ENCODE data around the gene ELAVL2. TPM values are rescaled to one million over a fixed set of nuclear protein-coding genes. Genes with fewer than 3 reads are reported as not detected.

Gene ELAVL2
- total RNA-seq, 2 donors from 2014 or later, result not detected

DNA sequence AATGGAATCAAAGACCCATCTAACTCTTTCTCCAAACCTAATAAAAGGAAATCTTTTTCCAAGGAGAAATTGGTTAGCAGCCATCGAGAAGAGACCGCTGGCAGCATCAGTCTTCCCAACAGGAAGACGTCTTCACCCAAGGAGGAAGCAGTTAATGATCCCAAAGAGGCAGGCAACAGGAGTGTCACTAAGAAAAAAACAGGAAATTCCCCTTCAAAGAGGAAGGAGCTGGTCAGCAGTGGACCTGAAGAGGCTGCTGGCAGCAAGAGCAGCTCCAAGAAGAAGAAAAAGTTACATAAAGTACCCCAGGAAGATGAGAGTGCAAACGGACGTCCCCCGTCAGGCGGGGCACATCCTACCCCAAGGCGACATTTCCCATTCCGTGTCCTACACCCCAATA lies 143.7 kb downstream of the ELAVL2 start:
- H3K4me3 Mint-ChIP-seq, result no peak overlapping the region
- DNase-seq, result no peak
- no peak overlapping the region for H3K27ac Mint-ChIP-seq
- H3K36me3 Mint-ChIP-seq (ENCODE audit: insufficient read depth in 2 of 2), result no peaks in the 10 kb centered on the region
- H3K27me3 Mint-ChIP-seq (ENCODE audit: low read depth), result no peaks in the 10 kb centered on the region
- H3K9me3 Mint-ChIP-seq, result peaks cover 0 to 8% of the 10 kb centered on the region in 2 donors
- H3K4me1 Mint-ChIP-seq (ENCODE audit: low read depth), result no peaks in the 10 kb centered on the region
- no peak for ATAC-seq (replicated peaks in 1 of 2)

DNA sequence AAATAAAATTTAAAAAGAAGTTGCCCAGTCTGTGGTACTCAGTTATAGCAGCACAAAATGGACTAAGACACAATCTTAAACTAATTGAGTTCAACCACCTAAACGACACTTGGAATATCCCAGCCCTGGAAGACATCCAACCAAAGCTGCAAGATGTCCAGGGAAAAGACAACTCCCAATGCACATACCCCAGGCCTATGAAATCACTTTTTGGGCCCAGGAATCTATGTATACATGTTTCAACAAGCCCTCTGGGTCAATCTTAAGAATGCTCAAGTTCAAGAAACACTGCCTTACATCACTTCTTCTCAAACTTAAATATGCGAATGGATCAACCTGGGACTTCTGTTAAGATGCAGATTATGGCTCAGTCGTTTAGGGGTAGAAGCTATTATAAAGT lies 148.6 kb downstream of the ELAVL2 start:
- Mint-ChIP-seq H3K36me3 (ENCODE audit: insufficient read depth in 2 of 2) (no peaks in the 10 kb centered on the region), H3K4me1 (ENCODE audit: low read depth) (no peaks in the 10 kb centered on the region)

DNA sequence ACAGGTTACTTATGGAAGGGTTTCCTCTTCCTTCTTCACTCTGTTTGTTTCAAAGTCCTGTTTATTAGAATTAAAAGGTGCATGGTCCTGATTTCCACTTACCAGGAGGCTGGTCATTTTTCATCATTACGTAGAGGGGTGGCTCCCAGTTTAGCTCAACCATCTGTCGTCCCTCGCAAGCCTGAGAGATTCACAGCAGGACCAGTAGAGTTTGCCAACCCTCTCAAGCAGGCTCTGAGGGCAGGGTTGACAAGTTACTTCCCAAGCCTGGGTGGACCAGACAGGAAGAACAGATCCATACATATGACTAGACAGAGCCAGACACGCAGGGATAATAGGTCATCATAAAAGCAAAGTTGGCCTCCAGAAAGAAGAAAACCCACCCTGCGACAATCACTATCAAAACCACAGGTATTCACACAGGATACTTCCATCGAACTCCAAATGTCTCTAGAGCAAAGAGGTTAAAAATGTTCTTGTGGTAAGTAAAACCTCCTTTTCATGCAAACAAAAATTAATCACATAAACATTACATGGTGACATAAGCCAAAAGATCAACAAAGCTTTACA lies 151.9 kb downstream of the ELAVL2 start:
- peaks cover 2 to 8% of the 10 kb centered on the region in 2 donors for H3K9me3 Mint-ChIP-seq
- no peaks in the 10 kb centered on the region for H3K27me3 Mint-ChIP-seq (ENCODE audit: low read depth)

More for the DNA sequence above, 148.6 kb downstream of the ELAVL2 start:
- peaks cover 0 to 13% of the 10 kb centered on the region in 2 donors for H3K9me3 Mint-ChIP-seq
- ATAC-seq (replicated peaks in 1 of 2), result no peak
- no peaks in the 10 kb centered on the region for H3K27me3 Mint-ChIP-seq (ENCODE audit: low read depth)
- no peak overlapping the region for H3K4me3 Mint-ChIP-seq
- DNase-seq, result no peak
- H3K27ac Mint-ChIP-seq, result no peak overlapping the region

DNA sequence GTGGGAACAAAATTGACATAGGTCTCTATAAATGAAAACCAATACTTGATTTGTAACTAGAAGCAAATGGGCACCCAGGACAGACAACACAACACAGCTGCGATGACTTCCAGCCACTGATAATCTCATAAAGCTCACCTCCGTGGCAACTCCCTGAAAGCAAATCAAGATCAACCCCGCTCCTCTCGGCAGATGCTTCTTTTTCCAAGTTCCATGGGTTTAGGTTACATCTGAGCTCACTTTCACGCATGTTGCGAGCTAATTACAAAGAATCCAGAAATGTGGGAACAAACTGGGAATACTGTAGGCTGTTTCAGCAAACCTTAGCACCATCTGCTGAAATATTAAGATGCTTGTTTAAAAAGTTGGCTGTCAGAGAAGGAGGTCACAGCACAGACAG lies 153.9 kb downstream of the ELAVL2 start:
- no peak for ATAC-seq (replicated peaks in 1 of 2)
- Mint-ChIP-seq H3K36me3 (ENCODE audit: insufficient read depth in 2 of 2) (no peaks in the 10 kb centered on the region), H3K4me1 (ENCODE audit: low read depth) (no peaks in the 10 kb centered on the region), H3K27ac (no peak overlapping the region), H3K9me3 (peaks cover 10 to 14% of the 10 kb centered on the region in 2 donors), H3K4me3 (no peak overlapping the region), H3K27me3 (ENCODE audit: low read depth) (no peaks in the 10 kb centered on the region)
- DNase-seq, result no peak

More for the DNA sequence above, 151.9 kb downstream of the ELAVL2 start:
- DNase-seq, result no peak
- H3K36me3 Mint-ChIP-seq (ENCODE audit: insufficient read depth in 2 of 2), result no peaks in the 10 kb centered on the region
- no peak for ATAC-seq (replicated peaks in 1 of 2)
- no peak overlapping the region for H3K4me3 Mint-ChIP-seq
- H3K27ac Mint-ChIP-seq, result no peak overlapping the region
- no peaks in the 10 kb centered on the region for H3K4me1 Mint-ChIP-seq (ENCODE audit: low read depth)

DNA sequence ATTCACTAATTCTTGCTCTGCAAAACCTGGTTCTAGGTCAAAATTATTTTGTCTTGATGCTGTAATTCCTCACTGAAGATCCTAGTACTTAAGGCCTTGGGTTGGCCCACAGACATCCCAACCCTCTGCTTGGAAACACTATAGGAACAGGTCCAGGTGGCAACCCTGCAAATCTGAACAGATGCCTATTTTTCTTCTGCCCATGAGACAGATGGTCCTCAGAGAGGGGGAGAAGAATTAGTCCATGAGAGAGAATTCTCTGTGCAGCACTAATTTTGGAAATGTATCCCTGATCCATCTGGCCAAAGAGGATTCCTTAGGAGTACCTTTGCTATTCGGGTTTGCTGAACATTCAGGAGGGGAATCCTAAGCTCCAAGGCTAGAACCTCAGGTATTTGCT lies 156.3 kb downstream of the ELAVL2 start:
- no peaks in the 10 kb centered on the region for H3K4me1 Mint-ChIP-seq (ENCODE audit: low read depth)
- no peaks in the 10 kb centered on the region for H3K27me3 Mint-ChIP-seq (ENCODE audit: low read depth)
- DNase-seq, result no peak
- H3K4me3 Mint-ChIP-seq, result no peak overlapping the region
- ATAC-seq (replicated peaks in 1 of 2), result no peak
- H3K9me3 Mint-ChIP-seq, result peaks cover 10 to 12% of the 10 kb centered on the region in 2 donors
- no peaks in the 10 kb centered on the region for H3K36me3 Mint-ChIP-seq (ENCODE audit: insufficient read depth in 2 of 2)
- H3K27ac Mint-ChIP-seq, result no peak overlapping the region

DNA sequence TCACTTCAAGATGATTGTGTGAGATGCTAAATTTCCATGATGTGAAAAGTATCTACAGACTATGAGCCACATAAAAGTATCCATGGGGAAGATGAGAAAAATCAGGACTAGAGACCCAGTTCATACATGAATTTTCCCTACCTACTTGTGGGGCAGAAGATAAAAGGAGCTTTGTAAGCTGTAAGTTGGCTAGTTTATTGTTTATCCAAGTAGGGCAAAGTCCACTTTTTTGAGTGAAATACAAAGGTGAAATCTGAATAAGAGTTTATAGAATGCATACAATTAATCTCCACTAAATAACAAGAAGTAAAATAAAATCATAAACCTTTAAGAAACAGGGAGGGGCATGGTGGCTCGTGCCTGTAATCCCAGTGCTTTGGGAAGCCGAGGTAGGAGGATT lies 160.4 kb downstream of the ELAVL2 start:
- no peaks in the 10 kb centered on the region for H3K27me3 Mint-ChIP-seq (ENCODE audit: low read depth)
- DNase-seq (no peak), ATAC-seq (replicated peaks in 1 of 2) (no peak)
- no peak overlapping the region for H3K27ac Mint-ChIP-seq
- no peaks in the 10 kb centered on the region for H3K36me3 Mint-ChIP-seq (ENCODE audit: insufficient read depth in 2 of 2)
- no peak overlapping the region for H3K4me3 Mint-ChIP-seq
- no peaks in the 10 kb centered on the region for H3K4me1 Mint-ChIP-seq (ENCODE audit: low read depth)
- peaks cover 9 to 11% of the 10 kb centered on the region in 2 donors for H3K9me3 Mint-ChIP-seq

DNA sequence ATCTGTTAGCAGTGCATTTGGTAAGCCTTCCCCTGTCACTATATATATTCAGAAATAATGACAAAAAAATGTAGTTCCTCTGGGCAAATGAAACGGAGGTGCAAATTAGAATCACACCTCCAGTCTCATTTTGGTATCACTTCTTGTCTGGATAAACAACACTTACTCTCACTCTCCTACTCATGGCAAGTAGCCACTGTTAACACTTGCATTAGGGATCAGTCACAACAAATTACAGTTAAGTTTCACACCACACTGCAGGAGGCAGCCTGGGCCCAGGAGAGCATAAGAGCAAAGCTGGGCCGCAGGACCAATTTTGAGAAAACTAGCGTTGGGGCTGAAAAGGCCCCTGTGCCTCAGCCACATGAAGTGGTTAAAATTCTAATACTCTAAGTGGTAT lies 161.0 kb downstream of the ELAVL2 start:
- ATAC-seq (replicated peaks in 1 of 2), result no peak
- Mint-ChIP-seq H3K4me1 (ENCODE audit: low read depth) (no peaks in the 10 kb centered on the region), H3K27ac (no peak overlapping the region), H3K36me3 (ENCODE audit: insufficient read depth in 2 of 2) (no peaks in the 10 kb centered on the region), H3K9me3 (peaks cover 9 to 13% of the 10 kb centered on the region in 2 donors), H3K4me3 (no peak overlapping the region), H3K27me3 (ENCODE audit: low read depth) (no peaks in the 10 kb centered on the region)
- DNase-seq, result no peak

DNA sequence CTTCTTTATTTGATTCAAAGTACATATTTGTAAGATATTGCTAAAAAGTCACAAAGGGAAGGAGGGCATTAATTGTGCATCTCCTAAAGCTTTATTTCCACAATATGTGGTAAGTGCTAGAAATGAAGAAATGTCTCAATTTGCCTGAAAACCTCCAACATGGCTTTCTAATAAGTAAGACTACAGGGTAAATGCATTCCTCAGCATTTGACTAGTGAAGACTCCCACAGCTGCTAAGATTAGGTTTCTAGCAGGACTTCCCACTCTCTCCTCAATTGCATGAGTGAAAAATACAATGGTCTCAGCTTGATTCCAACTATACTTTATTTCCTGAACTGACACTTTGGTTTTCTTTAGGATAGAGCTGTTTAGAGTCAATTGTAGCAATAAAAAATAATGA lies 162.1 kb downstream of the ELAVL2 start:
- no peak for ATAC-seq (replicated peaks in 1 of 2)
- H3K27me3 Mint-ChIP-seq (ENCODE audit: low read depth), result no peaks in the 10 kb centered on the region
- no peaks in the 10 kb centered on the region for H3K4me1 Mint-ChIP-seq (ENCODE audit: low read depth)
- H3K4me3 Mint-ChIP-seq, result no peak overlapping the region
- peaks cover 9 to 13% of the 10 kb centered on the region in 2 donors for H3K9me3 Mint-ChIP-seq
- no peaks in the 10 kb centered on the region for H3K36me3 Mint-ChIP-seq (ENCODE audit: insufficient read depth in 2 of 2)
- no peak for DNase-seq
- H3K27ac Mint-ChIP-seq, result no peak overlapping the region

DNA sequence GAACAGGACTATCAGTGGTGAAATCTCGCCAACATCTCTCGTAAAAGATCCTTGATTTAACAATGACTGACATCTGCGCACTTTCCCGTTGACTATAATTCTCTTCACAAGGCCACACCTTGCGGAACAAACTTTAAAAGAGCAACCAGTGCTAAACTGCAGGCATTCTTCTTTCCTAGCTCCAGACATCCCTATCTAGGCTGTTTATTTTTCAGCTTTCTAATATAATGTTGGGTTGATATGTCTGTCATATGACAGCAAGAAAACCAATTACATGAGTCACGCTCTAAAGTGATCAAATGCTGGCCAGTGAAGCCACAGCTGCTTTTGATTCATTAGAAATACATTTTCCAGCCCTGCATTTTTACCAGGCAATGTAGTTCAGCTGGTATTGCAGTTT lies 162.5 kb downstream of the ELAVL2 start:
- ATAC-seq (replicated peaks in 1 of 2) (no peak), DNase-seq (no peak)
- H3K36me3 Mint-ChIP-seq (ENCODE audit: insufficient read depth in 2 of 2), result no peaks in the 10 kb centered on the region
- no peaks in the 10 kb centered on the region for H3K4me1 Mint-ChIP-seq (ENCODE audit: low read depth)
- no peak overlapping the region for H3K4me3 Mint-ChIP-seq
- no peak overlapping the region for H3K27ac Mint-ChIP-seq
- H3K9me3 Mint-ChIP-seq, result peaks cover 7 to 13% of the 10 kb centered on the region in 2 donors
- no peaks in the 10 kb centered on the region for H3K27me3 Mint-ChIP-seq (ENCODE audit: low read depth)

DNA sequence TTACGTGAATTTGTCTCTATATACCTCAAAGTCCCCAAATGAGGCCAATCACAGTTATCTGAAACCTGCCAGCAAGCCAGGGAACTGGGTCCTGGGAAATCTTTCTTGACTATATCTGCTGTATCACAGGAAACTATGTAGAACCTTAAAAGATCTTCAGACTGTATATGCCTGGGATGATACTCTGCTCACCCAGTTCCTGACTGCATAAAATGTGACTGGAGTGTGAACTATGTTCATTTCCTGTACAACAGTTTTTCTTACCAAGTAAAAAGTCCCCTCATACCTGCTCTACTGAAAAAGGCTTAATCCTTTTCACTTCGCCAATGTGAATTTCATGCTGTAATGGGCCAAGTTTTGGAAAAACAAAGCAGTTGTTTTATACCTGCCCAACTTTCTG lies 162.9 kb downstream of the ELAVL2 start:
- Mint-ChIP-seq H3K4me1 (ENCODE audit: low read depth) (no peaks in the 10 kb centered on the region), H3K27ac (no peak overlapping the region), H3K9me3 (peaks cover 6 to 12% of the 10 kb centered on the region in 2 donors), H3K36me3 (ENCODE audit: insufficient read depth in 2 of 2) (no peaks in the 10 kb centered on the region), H3K4me3 (no peak overlapping the region), H3K27me3 (ENCODE audit: low read depth) (no peaks in the 10 kb centered on the region)
- ATAC-seq (replicated peaks in 1 of 2), result no peak
- DNase-seq, result no peak

DNA sequence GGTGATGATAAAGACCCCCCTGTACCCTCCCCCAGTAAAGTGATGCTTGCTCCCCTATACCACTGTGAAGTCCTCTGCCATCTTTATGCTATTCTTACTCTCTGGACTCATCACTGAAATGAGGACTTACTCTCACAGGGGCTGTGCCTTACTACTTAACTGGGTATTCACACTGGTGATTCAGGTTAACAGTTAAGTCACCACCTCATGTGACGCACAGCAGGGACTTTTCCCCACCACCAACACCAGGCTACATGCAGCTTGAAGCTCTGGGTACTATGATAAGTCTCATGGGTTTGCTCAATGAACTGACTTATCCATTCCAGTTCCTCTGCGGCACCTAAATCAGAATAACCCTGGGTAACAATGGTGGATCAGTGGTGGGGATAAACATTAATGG lies 163.7 kb downstream of the ELAVL2 start:
- Mint-ChIP-seq H3K27me3 (ENCODE audit: low read depth) (no peaks in the 10 kb centered on the region), H3K27ac (no peak overlapping the region), H3K4me3 (no peak overlapping the region), H3K9me3 (peaks cover under 1 to 6% of the 10 kb centered on the region in 2 donors), H3K4me1 (ENCODE audit: low read depth) (no peaks in the 10 kb centered on the region), H3K36me3 (ENCODE audit: insufficient read depth in 2 of 2) (no peaks in the 10 kb centered on the region)
- DNase-seq (no peak), ATAC-seq (replicated peaks in 1 of 2) (no peak)

DNA sequence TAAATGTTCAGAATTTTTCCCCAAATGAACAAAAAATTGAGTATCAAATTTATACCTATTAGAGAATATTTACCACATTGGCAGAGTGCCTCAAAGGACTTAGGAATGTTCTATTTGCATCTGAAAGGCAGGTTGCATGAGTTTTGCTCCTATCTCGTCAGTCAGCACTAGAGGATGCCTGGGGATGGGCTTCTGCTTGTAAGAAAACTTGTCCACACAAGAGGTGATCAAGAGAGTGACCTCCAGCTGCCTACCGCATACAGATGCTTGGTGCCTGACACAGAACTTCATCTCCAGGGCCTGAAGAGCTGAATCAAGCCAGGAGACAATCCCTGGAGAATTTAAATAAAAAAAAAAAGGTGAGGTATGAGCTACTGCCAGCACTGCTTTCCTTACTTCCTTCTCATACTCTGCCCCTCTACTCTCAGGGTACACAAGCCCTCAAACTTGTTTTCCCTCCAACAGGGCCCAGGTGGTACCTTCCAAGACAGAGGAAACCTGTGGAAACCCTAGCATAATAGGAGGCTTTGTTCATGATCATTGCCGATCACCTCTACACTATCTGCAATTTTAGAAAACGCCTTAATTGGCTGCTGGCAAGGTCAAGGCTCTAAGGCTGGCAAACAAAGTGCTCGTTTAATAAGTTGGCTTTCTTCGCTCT lies 166.6 kb downstream of the ELAVL2 start:
- Mint-ChIP-seq H3K4me1 (ENCODE audit: low read depth) (no peaks in the 10 kb centered on the region), H3K27ac (no peak overlapping the region)
- ATAC-seq (replicated peaks in 1 of 2), result no peak

DNA sequence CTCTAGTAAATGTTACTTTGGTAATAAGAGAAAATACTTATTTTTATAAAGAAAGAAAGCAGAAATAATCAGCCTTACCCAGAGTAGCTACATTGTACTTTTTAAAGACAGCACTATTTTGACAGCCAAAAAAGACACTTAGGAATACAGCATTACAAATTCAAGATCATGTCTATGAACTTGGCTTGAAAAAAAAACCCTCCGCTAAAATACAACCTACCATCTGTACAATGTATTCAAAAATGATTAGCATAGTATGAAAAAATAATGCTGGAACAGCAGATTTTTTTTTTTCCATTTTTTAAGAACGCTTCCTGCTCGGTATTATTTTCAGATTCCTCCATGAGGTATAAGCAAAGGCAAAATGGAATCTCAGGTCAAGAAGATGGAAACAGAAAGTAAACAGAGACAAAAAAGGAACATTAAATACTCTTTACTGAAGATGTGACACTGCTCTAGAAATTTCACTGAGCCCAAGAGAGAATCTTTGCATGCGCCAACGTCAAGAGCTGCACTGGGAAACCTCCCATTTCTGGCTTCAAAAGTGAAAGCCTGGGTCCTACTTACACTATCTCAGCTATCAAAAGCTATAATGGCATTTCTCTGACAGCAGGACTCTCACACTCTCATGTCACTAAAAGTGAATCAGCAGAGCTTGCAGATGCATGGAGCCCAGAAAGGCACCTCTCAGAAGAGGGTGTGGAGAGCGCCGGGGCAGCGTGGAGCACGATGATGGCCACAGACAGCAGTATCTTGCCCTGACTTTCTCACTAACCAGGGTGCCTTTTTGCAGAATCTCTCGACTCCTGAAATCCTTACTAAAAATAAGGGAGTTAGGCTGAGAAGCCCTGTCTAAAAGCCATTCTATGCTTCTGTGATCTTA lies 167.4 kb downstream of the ELAVL2 start:
- Mint-ChIP-seq H3K27ac (no peak overlapping the region), H3K36me3 (ENCODE audit: insufficient read depth in 2 of 2) (no peaks in the 10 kb centered on the region), H3K27me3 (ENCODE audit: low read depth) (no peaks in the 10 kb centered on the region), H3K9me3 (peaks cover 3 to 5% of the 10 kb centered on the region in 2 donors), H3K4me3 (no peak overlapping the region), H3K4me1 (ENCODE audit: low read depth) (no peaks in the 10 kb centered on the region)
- DNase-seq (no peak), ATAC-seq (replicated peaks in 1 of 2) (no peak)

More for the DNA sequence above, 166.6 kb downstream of the ELAVL2 start:
- Mint-ChIP-seq H3K4me3 (no peak overlapping the region), H3K27me3 (ENCODE audit: low read depth) (no peaks in the 10 kb centered on the region), H3K36me3 (ENCODE audit: insufficient read depth in 2 of 2) (no peaks in the 10 kb centered on the region), H3K9me3 (peaks cover 3 to 5% of the 10 kb centered on the region in 2 donors)
- DNase-seq, result no peak

Measured in activated T-cell treated with anti-CD3 and anti-CD28 coated beads, Interleukin-2, amount 50 U/mL, for 72 hours (primary cell).